ENCODE data around the gene FSCN2. TPM values are rescaled to one million over a fixed set of nuclear protein-coding genes. Genes with fewer than 3 reads are reported as not detected.

Gene FSCN2
- under 1 TPM in 2 of 4 donors, not detected in 2; 0.20 to 0.46 TPM for total RNA-seq

DNA sequence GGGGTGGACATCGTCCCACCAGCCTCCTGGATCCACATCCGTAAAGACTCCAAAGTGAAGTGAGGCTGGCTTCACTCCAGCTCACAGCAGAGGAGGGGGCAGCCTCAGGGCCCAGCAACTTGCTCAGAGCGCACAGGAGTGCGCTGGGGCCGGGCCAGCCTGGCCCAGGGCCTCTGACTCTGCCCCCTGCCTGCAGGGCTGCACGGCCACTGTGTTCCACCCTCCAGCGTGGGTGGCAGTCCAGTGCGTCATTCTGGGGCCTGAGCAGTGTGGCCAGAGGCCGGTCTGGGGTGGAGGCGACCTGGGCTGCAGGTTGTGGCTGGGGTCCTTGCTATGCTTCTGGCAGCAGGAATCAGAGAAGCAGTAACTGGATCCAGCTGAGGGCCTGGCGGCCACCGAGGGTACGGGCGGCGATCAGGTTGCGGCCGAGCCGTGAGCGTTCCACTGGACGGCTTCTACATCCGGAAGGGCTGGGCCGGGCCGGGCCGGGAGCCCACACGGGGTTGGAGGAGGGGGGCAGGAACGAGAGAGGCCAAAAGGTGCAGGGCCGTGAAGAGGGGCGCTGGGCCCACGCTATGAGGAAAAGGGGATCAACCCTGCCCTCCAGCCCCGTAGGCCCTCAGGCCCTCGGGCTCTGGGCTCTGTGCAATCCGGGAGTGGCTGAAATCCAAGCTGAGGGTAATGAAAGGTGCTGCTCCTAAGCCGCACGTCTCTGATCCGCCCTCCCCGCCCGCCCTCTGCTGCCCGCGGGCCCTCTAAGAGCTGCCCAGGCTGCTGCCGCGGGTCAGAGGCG, at the start of gene FSCN2:
TSS of gene FSCN2 (plus strand) at position 787 of the 793 bp plus-strand sequence. CDS start 155 bp downstream, outside the sequence.
- Histone ChIP-seq H3K27me3 (peaks cover 42 to 55% (median 53%) of the 10 kb centered on the region in 3 donors), H3K36me3 (no peaks in the 10 kb centered on the region), H3K9me3 (no peaks in the 10 kb centered on the region), H3K4me3 (no peak within 1 kb of the TSS), H3K4me1 (peaks cover 12 to 17% of the 10 kb centered on the region in 2 donors), H3K27ac (no peak within 1 kb of the TSS)
- peak in 3 of 5 experiments; percentile 12 to 38 (median 37) for TF ChIP-seq CTCF (IDR thresholded peaks at IDR 0.05 in 4 of 5, conservative IDR thresholded peaks at IDR 0.05 in 1 of 5)
- TF ChIP-seq POLR2A (IDR thresholded peaks at IDR 0.05) = no peak
- DNase-seq = no peak
- ATAC-seq = peak; percentile 40 to 56
- intact Hi-C loops (cut with DNase I; ENCODE audit: low total_unique reads) = no loop called here
- in situ Hi-C loops (cut with MboI; ENCODE audit: low sequenced_read_pairs in 4 of 4) = no loop called here

DNA sequence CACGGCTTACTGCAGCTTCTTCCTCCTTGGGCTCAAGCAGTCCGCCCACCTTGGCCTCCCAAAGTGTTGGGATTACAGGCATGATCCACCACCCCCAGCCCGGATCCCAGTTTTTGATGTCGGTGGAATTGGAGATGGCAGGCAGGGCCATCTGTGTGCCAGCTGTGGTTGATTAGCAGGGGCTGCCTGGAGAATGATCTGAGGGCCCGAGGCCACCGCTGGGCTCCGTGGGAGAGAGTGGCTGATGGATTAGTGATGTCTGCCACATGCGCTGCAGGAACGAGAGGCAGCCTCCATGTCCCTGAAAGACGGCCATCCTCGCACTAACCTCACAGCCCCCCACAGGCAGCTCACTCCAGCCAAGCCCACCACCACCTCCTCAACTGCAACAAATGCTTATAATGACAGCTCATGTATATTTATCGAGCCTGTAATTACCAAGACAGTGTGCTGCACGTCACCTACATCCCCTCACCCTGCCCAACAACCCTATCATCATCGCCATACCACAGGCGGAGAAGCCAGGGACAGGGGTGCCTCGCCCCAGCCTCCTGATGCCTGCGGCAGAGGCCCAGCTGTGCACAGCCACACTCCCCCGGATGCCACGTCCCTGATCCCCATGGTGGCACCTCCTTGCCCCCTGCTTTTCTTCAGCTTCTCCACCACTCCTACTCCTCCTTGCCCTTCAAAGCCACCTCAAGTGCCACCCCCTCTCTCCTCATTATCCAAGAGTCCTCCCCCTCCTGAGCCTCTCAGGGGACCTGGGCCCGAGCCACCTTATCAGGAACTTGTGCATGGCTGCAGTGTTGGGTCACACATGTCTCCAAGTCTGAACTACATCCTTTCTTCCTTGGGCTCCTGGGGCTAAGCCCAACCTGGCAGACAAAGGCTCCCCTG, 48.8 kb upstream of the FSCN2 start:
- no peaks in the 10 kb centered on the region for H3K36me3 ChIP-seq
- H3K4me1 ChIP-seq = peaks cover 23 to 26% of the 10 kb centered on the region in 2 donors
- no peak overlapping the region for H3K27ac ChIP-seq
- in situ Hi-C loops (cut with MboI; ENCODE audit: low sequenced_read_pairs in 4 of 4) (loop anchor here (5.0 to 25.0 kb wide), 4 partner anchors 185 to 225 kb away; partner anchors contain the start of gene SLC38A10 (in 1 of the 4)), intact Hi-C loops (cut with DNase I; ENCODE audit: low total_unique reads) (loop anchor here (2.0 kb wide), 1 partner anchor 79 kb away; no protein-coding TSS in a partner anchor)
- no peak for ATAC-seq
- no peak for TF ChIP-seq CTCF (IDR thresholded peaks at IDR 0.05 in 4 of 5, conservative IDR thresholded peaks at IDR 0.05 in 1 of 5)
- no peak for TF ChIP-seq POLR2A (IDR thresholded peaks at IDR 0.05)
- H3K9me3 ChIP-seq = no peaks in the 10 kb centered on the region
- no peak for DNase-seq
- no peak overlapping the region for H3K4me3 ChIP-seq
- no peaks in the 10 kb centered on the region for H3K27me3 ChIP-seq

DNA sequence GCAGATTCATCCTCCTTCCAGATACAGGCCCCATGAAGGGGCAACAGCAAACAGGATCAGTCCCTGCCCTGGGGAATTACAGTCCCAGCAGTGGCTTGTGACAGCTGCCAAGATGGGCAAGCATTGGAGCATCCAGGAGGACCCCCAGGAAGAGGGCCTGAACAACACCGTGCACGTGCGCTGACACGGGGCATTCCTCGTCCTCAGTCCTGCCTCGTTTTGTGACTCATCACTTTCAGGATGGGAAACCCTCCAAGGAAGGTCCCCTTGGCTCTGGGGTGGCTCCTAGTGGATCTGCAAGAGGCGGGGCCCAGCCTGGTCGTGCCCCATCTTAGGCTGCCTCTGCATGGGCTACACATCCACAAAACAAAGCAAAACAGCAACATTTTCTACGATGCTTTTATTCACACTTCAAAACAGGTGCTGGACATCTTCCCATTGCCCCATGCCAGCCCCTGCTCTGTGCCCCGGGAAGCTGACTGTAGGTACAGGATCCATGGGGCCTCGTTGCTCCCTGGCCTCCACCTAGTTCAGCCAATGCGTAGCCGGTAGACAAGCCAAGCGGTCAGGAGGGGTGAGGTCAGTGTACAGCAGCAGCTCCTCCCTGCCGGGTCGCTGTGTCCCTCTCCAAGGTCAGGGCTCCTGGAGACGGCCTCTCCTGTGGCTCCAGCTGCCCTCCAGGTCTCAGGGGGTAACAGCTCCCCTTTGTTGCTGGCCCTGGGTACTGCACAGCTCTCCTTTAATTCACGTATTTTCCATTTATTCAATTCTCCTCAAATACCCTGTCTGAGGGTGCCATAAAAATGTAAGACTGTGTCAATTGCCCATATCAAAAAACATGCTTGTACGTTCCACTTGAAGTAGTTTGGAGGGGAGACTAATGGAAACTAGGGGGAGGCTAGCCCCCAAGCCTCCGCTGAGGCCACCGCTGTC, 47.8 kb upstream of the FSCN2 start:
- peak overlapping the region in 2 of 4 donors; percentile 20 to 56 for H3K27ac ChIP-seq
- TF ChIP-seq POLR2A (IDR thresholded peaks at IDR 0.05) (no peak), CTCF (IDR thresholded peaks at IDR 0.05 in 4 of 5, conservative IDR thresholded peaks at IDR 0.05 in 1 of 5) (no peak)
- DNase-seq = peak; percentile 46 to 58
- peaks cover 23 to 26% of the 10 kb centered on the region in 2 donors for H3K4me1 ChIP-seq
- H3K9me3 ChIP-seq = no peaks in the 10 kb centered on the region
- peak overlapping the region in 3 of 4 donors; percentile 34 to 62 (median 51) for H3K4me3 ChIP-seq
- no peaks in the 10 kb centered on the region for H3K36me3 ChIP-seq
- no peaks in the 10 kb centered on the region for H3K27me3 ChIP-seq
- intact Hi-C loops (cut with DNase I; ENCODE audit: low total_unique reads) = loop anchor here (1.0 to 2.0 kb wide), 2 partner anchors 80 to 186 kb away; no protein-coding TSS in a partner anchor
- in situ Hi-C loops (cut with MboI; ENCODE audit: low sequenced_read_pairs in 4 of 4) = loop anchor here (5.0 to 25.0 kb wide), 4 partner anchors 186 to 226 kb away; partner anchors contain the start of gene SLC38A10 (in 1 of the 4)
- peak in 1 of 2 donors; percentile 4 for ATAC-seq
